HG02678 (cell line): ENCODE results near the gene MBIP.

Experiments used
- ATAC-seq: cut with Tn5 transposase; IDR thresholded peaks from one replicate; pipeline ENCODE4 v1.9.1; 2021; ENCODE audit warnings: mild to moderate bottlenecking, moderate library complexity; ENCODE audit not compliant: unreplicated experiment

MBIP gene

GRCh38 chr14:36315159-36315853, 5.1 kb downstream of the MBIP start:
- ATAC-seq: peak; percentile 67

- no peak for ATAC-seq
Observed at GRCh38 chr14:36313898-36314297, 6.5 kb downstream of the MBIP start.

- no peak for ATAC-seq
Observed at GRCh38 chr14:36313206-36313605, 7.2 kb downstream of the MBIP start.

DNA sequence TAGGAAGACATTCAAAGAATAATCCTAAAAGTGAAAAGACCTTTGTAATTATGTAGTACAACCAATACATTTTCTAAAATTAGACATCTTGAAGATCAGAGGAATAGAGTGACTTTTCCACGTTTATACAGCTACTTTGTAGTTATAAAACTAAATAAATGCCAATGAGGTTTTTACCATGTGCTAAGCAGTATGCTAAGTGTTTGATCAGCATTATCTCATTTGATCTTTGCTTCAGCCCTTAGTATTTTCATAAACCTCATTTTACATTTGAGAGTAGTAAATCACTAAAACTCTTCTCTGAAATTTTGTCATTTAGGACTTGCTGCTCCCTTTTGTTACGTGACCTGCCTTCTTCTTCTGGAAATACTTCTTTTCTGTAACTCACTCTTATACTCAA, 13.6 kb downstream of the MBIP start:
- ATAC-seq: no peak

- ATAC-seq: no peak
Observed at GRCh38 chr14:36304895-36305294, 15.5 kb downstream of the MBIP start.

DNA sequence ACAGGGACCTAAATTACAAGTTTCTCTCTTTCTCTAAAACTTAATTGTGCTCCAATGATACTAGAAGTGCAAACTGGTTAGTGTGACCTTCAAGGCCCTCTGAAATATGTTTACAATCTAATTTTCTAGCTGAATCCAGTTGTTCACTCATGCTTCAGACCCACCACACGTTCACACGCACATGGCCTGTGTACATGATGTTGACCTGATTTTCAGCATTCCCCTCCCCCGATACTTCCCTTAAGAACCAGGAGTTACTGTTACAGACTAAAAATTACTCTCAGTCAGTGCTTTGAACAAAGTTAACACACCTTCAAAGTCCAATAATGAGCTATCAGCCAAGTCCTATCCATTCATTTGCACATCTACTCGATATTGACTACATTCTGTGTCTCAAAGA, 16.5 kb downstream of the MBIP start:
- no peak for ATAC-seq

DNA sequence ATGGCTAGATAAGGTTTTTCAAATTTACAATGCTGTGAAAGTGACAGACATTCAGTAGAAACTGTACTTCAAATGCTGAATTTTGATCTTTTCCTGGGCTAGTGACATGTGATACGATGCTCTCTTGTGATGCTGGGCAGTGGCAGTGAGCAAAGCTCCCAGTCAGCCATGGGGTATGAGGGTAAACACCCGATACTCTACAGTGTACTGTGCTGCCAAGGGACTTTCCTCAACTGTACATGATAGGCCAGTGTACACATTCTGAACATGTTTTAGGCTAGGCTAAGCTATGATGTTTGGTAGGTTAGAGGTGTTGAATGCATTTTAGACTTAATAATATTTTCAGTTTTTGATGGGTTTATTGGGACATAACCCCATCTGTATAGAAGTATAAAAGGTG, 17.6 kb downstream of the MBIP start:
- no peak for ATAC-seq

DNA sequence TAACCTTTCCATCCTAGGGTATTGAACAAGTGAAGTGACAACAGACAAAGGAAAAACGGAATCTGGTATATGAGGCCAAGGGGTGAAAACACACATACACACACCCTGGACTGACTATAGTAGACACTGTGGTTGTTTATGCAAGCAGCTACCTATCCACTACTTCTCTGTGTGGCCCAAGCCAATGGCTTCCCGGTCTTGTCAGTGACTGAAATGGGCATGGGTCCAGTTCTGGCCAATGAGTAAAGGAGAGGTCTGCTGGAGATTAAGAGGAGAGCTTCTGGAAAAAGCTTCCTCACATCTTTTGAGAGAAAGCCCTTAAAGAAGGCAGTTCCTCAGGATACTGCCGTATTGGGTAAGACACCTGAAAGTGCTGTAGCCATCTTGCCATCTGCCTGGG, 19.3 kb downstream of the MBIP start:
- ATAC-seq: no peak

- ATAC-seq: no peak
Observed at GRCh38 chr14:36300337-36300736, 20.1 kb downstream of the MBIP start.

GRCh38 chr14:36295642-36296627, 24.5 kb downstream of the MBIP start:
- ATAC-seq: no peak

DNA sequence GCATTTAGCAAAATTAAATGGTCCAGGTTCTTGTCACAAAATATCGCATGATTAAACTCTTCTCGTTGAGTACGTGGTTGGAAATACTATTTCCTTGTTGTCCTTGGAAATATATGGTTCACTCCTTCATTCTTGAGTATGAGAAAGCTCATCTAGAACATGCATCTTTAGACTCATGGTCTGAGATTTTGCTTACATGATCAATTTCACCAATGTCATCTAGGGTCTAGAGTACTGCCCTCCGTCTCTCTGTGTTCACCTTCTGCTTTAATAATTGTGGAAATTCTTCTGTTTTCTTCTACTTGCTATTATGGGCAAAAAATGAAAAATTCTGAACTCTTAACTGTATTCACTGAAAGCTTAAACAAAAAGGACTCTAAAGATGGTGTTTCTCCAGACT, 25.9 kb downstream of the MBIP start:
- no peak for ATAC-seq

DNA sequence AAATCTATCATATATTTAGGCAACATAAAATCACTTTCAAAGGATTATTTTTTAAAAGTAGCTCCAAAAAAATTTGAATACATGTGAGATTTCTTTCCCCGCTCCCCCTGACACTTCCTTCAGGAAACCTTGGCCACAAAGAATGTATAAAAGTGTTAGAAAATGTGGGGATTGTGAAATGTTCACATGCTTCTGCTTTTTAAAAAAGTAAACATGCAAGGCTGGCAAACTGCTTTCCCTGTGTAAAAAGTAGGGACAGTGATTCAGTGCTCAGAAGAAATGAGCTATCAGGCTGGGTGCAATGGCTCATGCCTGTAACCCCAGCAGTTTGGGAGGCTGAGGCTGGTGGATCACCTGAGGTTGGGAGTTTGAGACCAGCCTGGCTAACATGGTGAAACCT, 26.6 kb downstream of the MBIP start:
- ATAC-seq: no peak

DNA sequence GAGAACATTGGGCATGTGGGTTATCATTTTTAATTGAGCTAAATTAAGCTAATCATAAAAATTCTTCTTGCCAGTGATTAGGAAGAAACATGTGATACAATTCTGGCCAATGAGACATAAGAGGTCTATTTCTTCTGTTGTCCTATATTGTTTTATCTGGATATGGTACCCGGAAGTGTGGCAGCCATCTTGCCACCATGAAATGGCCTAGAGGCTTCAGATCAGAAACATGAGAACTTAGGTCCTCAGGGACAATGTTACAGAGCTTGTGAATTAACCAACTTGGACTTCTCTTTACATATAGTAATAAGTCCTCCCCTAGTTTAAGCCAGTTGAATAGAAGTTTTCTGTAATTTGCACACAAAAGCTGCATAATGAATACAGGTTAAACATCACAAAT, 30.5 kb downstream of the MBIP start:
- no peak for ATAC-seq

GRCh38 chr14:36288496-36288895, 31.9 kb downstream of the MBIP start:
- no peak for ATAC-seq

- no peak for ATAC-seq
Observed at GRCh38 chr14:36284971-36285595, 35.4 kb downstream of the MBIP start.

DNA sequence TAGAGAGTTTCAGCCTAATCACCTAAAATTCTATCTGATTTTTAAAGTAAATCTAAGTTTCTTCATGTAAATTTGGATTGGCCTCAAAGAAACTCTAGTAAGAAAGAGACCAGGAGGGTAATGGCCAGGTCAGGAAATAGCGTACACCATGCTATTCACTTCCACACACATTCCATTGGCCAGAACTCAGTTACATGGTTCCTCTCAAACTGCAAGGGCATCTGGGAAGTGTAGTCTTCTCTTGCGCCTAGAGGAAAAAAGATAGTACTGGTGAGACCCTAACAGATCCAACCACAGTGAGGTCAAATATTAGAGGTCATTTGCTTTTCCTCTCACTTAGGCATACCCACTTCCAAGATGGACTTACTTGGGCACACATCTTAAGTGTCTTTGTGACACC, 39.1 kb downstream of the MBIP start:
- ATAC-seq: no peak

- no peak for ATAC-seq
Observed at GRCh38 chr14:36279306-36280190, 40.9 kb downstream of the MBIP start.

DNA sequence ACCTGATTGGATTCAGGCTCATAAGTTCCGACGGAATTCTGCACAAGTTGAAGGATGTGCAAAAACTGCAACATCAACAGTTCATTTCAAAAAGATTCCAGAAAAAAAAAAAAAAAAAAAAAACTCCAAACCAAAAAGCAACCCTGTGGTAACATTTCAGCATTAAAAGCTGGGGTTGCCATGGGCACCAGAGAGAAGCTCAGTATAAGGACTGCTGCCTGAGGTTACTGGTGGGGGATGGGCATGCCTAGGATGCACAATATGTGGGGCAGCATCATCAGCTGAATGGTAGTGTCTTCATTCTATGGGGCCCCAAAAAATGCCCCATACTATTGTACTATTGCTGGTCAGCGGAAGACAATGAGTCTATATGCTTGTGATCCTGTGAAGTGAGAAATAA, 44.7 kb downstream of the MBIP start:
- ATAC-seq: no peak

DNA sequence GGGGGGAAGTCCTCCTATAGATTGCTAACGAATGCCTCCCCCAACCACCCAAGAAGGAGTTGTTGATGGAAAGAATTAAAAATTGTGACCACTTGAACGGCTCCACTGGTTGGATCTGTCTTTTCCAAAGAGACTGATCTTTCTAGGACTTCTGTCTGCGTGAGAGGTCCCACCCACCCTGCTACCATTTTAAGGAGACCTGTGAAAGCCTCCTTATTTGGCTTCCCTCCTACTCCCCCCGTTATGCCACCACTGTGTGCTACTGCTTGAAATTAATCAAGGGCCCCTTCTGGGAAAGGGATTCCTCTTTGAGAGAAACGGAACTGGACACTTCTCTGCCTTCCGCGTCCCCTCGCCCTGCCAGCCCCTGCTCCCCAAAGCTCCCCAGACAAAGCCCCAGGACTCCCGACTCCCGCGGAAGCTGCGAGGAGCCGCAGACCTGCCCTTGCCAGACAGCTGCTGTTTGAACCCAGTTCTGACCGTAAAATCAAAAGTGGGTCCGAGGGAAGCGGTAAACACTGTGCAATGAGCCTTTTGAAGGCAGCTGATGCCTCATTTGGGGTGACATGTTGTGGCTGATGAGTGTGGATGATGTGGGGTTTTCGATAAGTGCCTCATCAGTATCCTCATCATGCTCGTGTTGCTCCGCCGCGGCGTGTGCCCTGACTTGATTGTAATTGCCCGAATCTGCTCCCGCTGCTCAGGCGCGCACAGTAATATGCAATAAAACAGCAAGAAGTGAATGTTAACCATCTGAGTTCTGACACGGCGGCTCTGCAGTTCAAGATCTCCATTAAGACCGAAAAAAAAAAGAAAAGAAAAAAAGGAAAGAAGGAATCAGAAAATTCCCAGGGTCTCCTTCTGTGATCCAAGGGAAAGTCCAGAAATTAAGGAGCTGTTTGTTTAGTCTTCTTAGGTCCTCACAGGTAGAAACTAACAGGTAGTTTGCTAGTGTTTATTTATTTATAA, 48.2 kb downstream of the MBIP start:
- no peak for ATAC-seq

DNA sequence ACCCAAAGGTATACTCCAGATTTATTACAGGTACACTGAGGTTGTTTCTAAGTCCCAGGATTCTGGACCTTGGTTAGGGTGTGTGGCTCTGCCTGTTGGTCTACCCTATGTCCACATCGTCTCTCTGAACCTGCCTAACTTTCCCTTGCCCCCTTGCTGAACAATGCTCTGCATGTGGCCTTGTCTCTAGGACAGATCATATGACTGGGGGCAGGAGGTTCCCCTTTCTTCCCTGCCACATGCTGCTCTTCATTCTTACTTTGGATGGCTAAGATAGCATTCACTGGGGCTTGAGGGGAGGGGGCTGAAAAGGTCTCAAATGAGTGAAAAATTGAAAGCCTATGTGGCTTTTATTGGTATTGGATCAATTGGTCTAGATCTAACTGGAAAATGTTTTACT, 49.2 kb downstream of the MBIP start:
- no peak for ATAC-seq
